Occipital lobe (tissue), 2 donors: Measurements from ENCODE around the gene PRRT4. TPM values are rescaled to one million over a fixed set of nuclear protein-coding genes. Genes with fewer than 3 reads are reported as not detected.

Source experiments
- DNase-seq: peaks from one replicate; lab custom pipeline; 2025; lab: John Stamatoyannopoulos, UW
- total RNA-seq: library from RNA; depleted of rRNA; stranded (reverse); fragments of >200 nt; gene quantifications from one replicate; pipeline ENCODE4 v1.2.3, GENCODE V29; 2014

Gene PRRT4
- total RNA-seq, 1 donor from 2014 or later, result 2.7 TPM

- DNase-seq, result no peak
Observed at GRCh38 chr7:128376077-128376476, 14.6 kb upstream of the PRRT4 start.

- DNase-seq, result no peak
Observed at GRCh38 chr7:128374041-128374440, 12.6 kb upstream of the PRRT4 start.

- no peak for DNase-seq
Observed at GRCh38 chr7:128373606-128374005, 12.1 kb upstream of the PRRT4 start.

GRCh38 chr7:128370491-128370890 is 9.0 kb upstream of the PRRT4 start:
- DNase-seq, result no peak

- no peak for DNase-seq
Observed at GRCh38 chr7:128366986-128367385, 5.5 kb upstream of the PRRT4 start.

- DNase-seq, result no peak
Observed at GRCh38 chr7:128366300-128366699, 4.8 kb upstream of the PRRT4 start.

- no peak for DNase-seq
Observed at GRCh38 chr7:128365432-128365831, 3.9 kb upstream of the PRRT4 start.

GRCh38 chr7:128364166-128364870 is 2.8 kb upstream of the PRRT4 start:
- DNase-seq, result no peak

- DNase-seq, result no peak
Observed at GRCh38 chr7:128363261-128363721, 1.8 kb upstream of the PRRT4 start.

- DNase-seq, result no peak
Observed at GRCh38 chr7:128362670-128363069, 1.2 kb upstream of the PRRT4 start.

- no peak for DNase-seq
Observed at GRCh38 chr7:128360359-128360678, 1.2 kb downstream of the PRRT4 start.

- no peak for DNase-seq
Observed at GRCh38 chr7:128359939-128360338, 1.6 kb downstream of the PRRT4 start.

- DNase-seq, result no peak
Observed at GRCh38 chr7:128359336-128359735, 2.2 kb downstream of the PRRT4 start.

- DNase-seq, result no peak
Observed at GRCh38 chr7:128358233-128358632, 3.3 kb downstream of the PRRT4 start.

GRCh38 chr7:128357217-128357613 is 4.3 kb downstream of the PRRT4 start:
- DNase-seq, result no peak

GRCh38 chr7:128356546-128357216 is 4.8 kb downstream of the PRRT4 start:
- DNase-seq, result no peak

- no peak for DNase-seq
Observed at GRCh38 chr7:128353610-128354009, 7.9 kb downstream of the PRRT4 start.

- no peak for DNase-seq
Observed at GRCh38 chr7:128353189-128353588, 8.3 kb downstream of the PRRT4 start.

GRCh38 chr7:128352636-128353035 is 8.9 kb downstream of the PRRT4 start:
- DNase-seq, result no peak

- DNase-seq, result no peak
Observed at GRCh38 chr7:128352153-128352537, 9.3 kb downstream of the PRRT4 start.

GRCh38 chr7:128351296-128352152 is 10.0 kb downstream of the PRRT4 start:
- DNase-seq, result no peak

- no peak for DNase-seq
Observed at GRCh38 chr7:128350708-128351295, 10.7 kb downstream of the PRRT4 start.
